ENCODE data around the gene ASTN2. TPM values are rescaled to one million over a fixed set of nuclear protein-coding genes. Genes with fewer than 3 reads are reported as not detected.
"Not testable (repeated sequence)": the region's sequence is repeated elsewhere in the genome, so short reads cannot be mapped to it uniquely, and the experiment has no call there.

Gene ASTN2
- total RNA-seq, 1 donor from 2014 or later = 7.9 TPM

- no peak for DNase-seq
Measured at GRCh38 chr9:116913536-116913935, 501.3 kb downstream of the ASTN2 start.

GRCh38 chr9:116910201-116910600, 504.7 kb downstream of the ASTN2 start:
- DNase-seq = no peak

- DNase-seq = no peak
Measured at GRCh38 chr9:116907989-116908388, 506.9 kb downstream of the ASTN2 start.

- no peak for DNase-seq
Measured at GRCh38 chr9:116905171-116905588, 509.7 kb downstream of the ASTN2 start.

- DNase-seq = no peak
Measured at GRCh38 chr9:116904165-116904564, 510.7 kb downstream of the ASTN2 start.

GRCh38 chr9:116901260-116901659, 513.6 kb downstream of the ASTN2 start:
- no peak for DNase-seq

GRCh38 chr9:116900543-116900942, 514.3 kb downstream of the ASTN2 start:
- DNase-seq = no peak

GRCh38 chr9:116900007-116900367, 514.9 kb downstream of the ASTN2 start:
- no peak for DNase-seq

GRCh38 chr9:116899337-116900006, 515.4 kb downstream of the ASTN2 start:
- DNase-seq = no peak

- DNase-seq = not testable (repeated sequence)
Measured at GRCh38 chr9:116898131-116898530, 516.7 kb downstream of the ASTN2 start.

GRCh38 chr9:116897201-116897600, 517.7 kb downstream of the ASTN2 start:
- no peak for DNase-seq

- DNase-seq = no peak
Measured at GRCh38 chr9:116895961-116896360, 518.9 kb downstream of the ASTN2 start.

- no peak for DNase-seq
Measured at GRCh38 chr9:116891424-116891823, 523.4 kb downstream of the ASTN2 start.

GRCh38 chr9:116888476-116888875, 526.4 kb downstream of the ASTN2 start:
- DNase-seq = not testable (repeated sequence)

- DNase-seq = no peak
Measured at GRCh38 chr9:116888066-116888465, 526.8 kb downstream of the ASTN2 start.

GRCh38 chr9:116883676-116884075, 531.2 kb downstream of the ASTN2 start:
- no peak for DNase-seq

- DNase-seq = no peak
Measured at GRCh38 chr9:116877072-116877471, 537.8 kb downstream of the ASTN2 start.

GRCh38 chr9:116875576-116875975, 539.3 kb downstream of the ASTN2 start:
- DNase-seq = no peak

GRCh38 chr9:116873937-116874914, 540.6 kb downstream of the ASTN2 start:
- peak; percentile 13 for DNase-seq

GRCh38 chr9:116873491-116873890, 541.4 kb downstream of the ASTN2 start:
- no peak for DNase-seq

- no peak for DNase-seq
Measured at GRCh38 chr9:116870566-116870965, 544.3 kb downstream of the ASTN2 start.

GRCh38 chr9:116868201-116868600, 546.7 kb downstream of the ASTN2 start:
- no peak for DNase-seq

- DNase-seq = no peak
Measured at GRCh38 chr9:116861321-116861720, 553.5 kb downstream of the ASTN2 start.

Data from tongue (tissue), 2 donors.